ENCODE results near the gene FSTL3. TPM values are rescaled to one million over a fixed set of nuclear protein-coding genes. Genes with fewer than 3 reads are reported as not detected.

The FSTL3 gene
- total RNA-seq, 1 experiment from 2014 or later: 6.8 TPM

DNA sequence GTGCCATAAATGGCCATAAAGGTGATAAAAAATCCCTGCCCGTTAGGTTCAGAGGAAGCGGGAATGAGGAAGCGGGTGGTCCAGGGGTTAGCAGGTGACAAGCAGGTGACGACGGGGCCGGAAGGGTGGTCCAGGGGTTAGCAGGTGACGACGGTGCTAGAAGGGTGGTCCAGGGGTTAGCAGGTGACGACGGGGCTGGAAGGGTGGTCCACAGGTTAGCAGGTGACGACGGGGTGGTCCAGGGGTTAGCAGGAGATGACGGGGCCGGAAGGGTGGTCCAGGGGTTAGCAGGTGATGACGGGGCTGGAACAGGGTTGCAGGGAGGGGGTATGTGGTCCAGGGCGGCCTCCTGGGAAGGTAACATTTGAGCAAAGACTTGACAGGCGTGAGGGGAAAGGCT, 12.8 kb downstream of the FSTL3 start:
- Mint-ChIP-seq H3K27ac (no peak overlapping the region; a peak in 1 of 7 replicates), H3K4me1 (peaks cover 3% of the 10 kb centered on the region in 2 experiments; a peak in 1 of 4 replicates), H3K9me3 (peaks cover 3 to 5% of the 10 kb centered on the region in 2 experiments; a peak in 2 of 5 replicates), H3K27me3 (ENCODE audit: low read depth) (peaks cover 10% of the 10 kb centered on the region), H3K36me3 (ENCODE audit: insufficient read depth in 1 of 3, low read depth in 3 of 3) (no peaks in the 10 kb centered on the region), H3K4me3 (no peak overlapping the region)
- Histone ChIP-seq H2BK5ac (ENCODE audit: insufficient read length, low read length) (no peak overlapping the region), H3T11ph (ENCODE audit: low read length) (no peak overlapping the region), H3K56ac (ENCODE audit: insufficient read length, low read depth, low read length) (no peak overlapping the region), H3K9ac (ENCODE audit: extremely low read depth, insufficient read length, low read length) (no peak overlapping the region), H3K23me2 (ENCODE audit: insufficient read length, low read depth, low read length, poor library complexity, severe bottlenecking) (no peaks in the 10 kb centered on the region), H3K9me3 (ENCODE audit: control insufficient read depth, low read depth, low read length) (no peaks in the 10 kb centered on the region), H3K23ac (ENCODE audit: insufficient read length, low read depth, low read length) (no peak overlapping the region), H3K4me2 (ENCODE audit: insufficient read depth, insufficient read length, low read length) (no peak overlapping the region), H3K27ac (ENCODE audit: insufficient read length, low read depth, low read length) (no peak overlapping the region), H2AK5ac (ENCODE audit: insufficient read length, low read length) (no peak overlapping the region), H2BK120ac (ENCODE audit: low read depth, low read length, poor library complexity, severe bottlenecking) (no peak overlapping the region), H3K14ac (ENCODE audit: insufficient read depth, low read length) (no peak overlapping the region), H3K79me2 (ENCODE audit: insufficient read depth, low read length) (no peaks in the 10 kb centered on the region), H2BK15ac (ENCODE audit: low read depth, low read length) (no peak overlapping the region), H4K91ac (ENCODE audit: insufficient read length, low read depth, low read length) (no peak overlapping the region), H3K79me1 (ENCODE audit: insufficient read depth, low read depth, low read length, poor library complexity, severe bottlenecking) (no peaks in the 10 kb centered on the region), H3K4ac (ENCODE audit: low read depth, low read length) (no peak overlapping the region), H2BK12ac (ENCODE audit: insufficient read length, low read depth, low read length) (no peak overlapping the region), H3K4me1 (ENCODE audit: insufficient read depth, low read length) (no peaks in the 10 kb centered on the region), H2AFZ (ENCODE audit: low read length) (no peak overlapping the region), H3K27me3 (ENCODE audit: insufficient read depth, low read length) (no peaks in the 10 kb centered on the region), H2BK20ac (ENCODE audit: low read depth, low read length, poor library complexity, severe bottlenecking) (no peak overlapping the region), H3K18ac (ENCODE audit: insufficient read length, low read depth, low read length) (no peak overlapping the region), H4K5ac (ENCODE audit: insufficient read length, low read depth, low read length) (no peak overlapping the region), H4K20me1 (ENCODE audit: control insufficient read depth, insufficient read depth, insufficient read length) (no peaks in the 10 kb centered on the region), H4K8ac (replicated peaks; ENCODE audit: insufficient read length, low read depth, low read length) (no peak overlapping the region)
- DNase-seq: no peak
- TF ChIP-seq, protein P1, sequence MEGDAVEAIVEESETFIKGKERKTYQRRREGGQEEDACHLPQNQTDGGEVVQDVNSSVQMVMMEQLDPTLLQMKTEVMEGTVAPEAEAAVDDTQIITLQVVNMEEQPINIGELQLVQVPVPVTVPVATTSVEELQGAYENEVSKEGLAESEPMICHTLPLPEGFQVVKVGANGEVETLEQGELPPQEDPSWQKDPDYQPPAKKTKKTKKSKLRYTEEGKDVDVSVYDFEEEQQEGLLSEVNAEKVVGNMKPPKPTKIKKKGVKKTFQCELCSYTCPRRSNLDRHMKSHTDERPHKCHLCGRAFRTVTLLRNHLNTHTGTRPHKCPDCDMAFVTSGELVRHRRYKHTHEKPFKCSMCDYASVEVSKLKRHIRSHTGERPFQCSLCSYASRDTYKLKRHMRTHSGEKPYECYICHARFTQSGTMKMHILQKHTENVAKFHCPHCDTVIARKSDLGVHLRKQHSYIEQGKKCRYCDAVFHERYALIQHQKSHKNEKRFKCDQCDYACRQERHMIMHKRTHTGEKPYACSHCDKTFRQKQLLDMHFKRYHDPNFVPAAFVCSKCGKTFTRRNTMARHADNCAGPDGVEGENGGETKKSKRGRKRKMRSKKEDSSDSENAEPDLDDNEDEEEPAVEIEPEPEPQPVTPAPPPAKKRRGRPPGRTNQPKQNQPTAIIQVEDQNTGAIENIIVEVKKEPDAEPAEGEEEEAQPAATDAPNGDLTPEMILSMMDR (conservative IDR thresholded peaks at IDR 0.05): no peak
- WGBS (ENCODE audit: extremely low coverage, insufficient read length, low lambda C conversion rate): no CpG with 5 or more reads among the region's 17 CpGs

All from H9 (cell line).